GM20000 (cell line): ENCODE data around the gene SS18.

Experiments used
- DNase-seq: peaks from one replicate; pipeline ENCODE4 v3.0.0; 2012; ENCODE audit warnings: low spot score
- CTCF ChIP-seq: IDR thresholded peaks from 2 replicates; pipeline ENCODE4 v1.5.1; 2012; ENCODE audit warnings: mild to moderate bottlenecking, control low read depth; ENCODE audit errors: extremely low read depth, missing control alignments

Gene SS18

GRCh38 chr18:26088487-26088886 is 1.9 kb downstream of the SS18 start:
- TF ChIP-seq CTCF = no peak
- no peak for DNase-seq

- DNase-seq = peak; percentile 8
These were observed 3.5 kb downstream of the SS18 start for GRCh38 chr18:26086959-26087358.

DNA sequence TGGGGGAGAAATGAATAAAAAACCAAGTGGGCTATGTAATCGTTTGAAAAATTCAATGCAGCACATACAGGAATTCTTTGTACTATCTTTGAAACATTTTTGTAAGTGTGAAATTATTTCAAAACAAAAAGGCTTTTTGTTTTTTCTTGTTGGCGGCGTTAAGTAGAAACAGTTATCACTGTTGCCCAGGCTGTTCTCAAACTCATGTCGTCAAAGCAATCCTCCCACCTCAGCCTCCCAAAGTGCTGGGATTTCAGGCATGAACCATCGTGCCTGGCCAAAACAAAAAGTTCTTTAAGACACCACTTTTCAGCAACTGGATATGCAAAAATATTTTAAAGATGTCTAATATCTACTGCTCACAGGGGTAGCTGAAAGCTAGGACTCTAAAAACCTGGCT is 5.4 kb downstream of the SS18 start:
- no peak for TF ChIP-seq CTCF
- no peak for DNase-seq

More at GRCh38 chr18:26086959-26087358, 3.5 kb downstream of the SS18 start:
- TF ChIP-seq CTCF = no peak

DNA sequence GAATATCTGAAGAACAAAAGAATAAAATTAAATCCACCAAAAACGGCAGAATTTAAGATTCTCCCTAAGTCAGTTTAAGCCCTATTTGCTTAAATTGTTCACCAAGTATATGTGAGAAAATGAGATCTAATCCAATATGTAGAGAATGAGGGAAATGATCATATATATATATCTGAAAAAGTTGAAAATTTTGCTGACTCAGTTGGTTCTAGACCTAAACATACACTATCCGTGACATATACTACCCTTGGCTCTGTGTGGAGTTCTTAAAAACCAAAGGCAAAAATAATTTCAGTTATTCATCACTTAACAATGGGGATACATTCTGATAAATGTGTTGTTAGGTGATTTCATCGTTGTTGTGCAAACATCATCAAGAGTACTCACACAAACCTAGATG is 7.3 kb downstream of the SS18 start:
- no peak for DNase-seq
- no peak for TF ChIP-seq CTCF

DNA sequence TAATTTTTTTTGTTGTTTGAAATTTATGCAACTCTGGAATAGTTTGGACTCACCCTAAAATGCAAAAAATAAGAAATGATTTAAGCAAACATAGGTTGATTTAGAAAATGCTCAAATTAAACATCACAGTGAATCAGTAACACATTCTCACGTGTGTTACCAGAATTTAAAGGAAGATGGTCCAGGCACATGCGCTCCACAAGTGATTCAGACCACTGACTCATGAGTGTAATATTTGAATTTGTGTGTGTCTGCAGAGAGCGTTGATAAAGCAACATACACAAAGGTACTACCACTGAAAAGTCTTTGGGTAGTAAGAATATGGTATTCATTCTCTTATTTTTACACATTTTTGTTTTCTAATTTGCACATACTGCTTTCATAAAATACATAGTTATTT is 7.9 kb downstream of the SS18 start:
- TF ChIP-seq CTCF = no peak
- no peak for DNase-seq

GRCh38 chr18:26074246-26074645 is 16.2 kb downstream of the SS18 start:
- DNase-seq = no peak
- TF ChIP-seq CTCF = no peak

GRCh38 chr18:26073758-26074157 is 16.7 kb downstream of the SS18 start:
- no peak for DNase-seq
- no peak for TF ChIP-seq CTCF
